Effector memory CD4-positive, alpha-beta T cell (primary cell): ENCODE data around the gene USP50.
"Not testable (repeated sequence)": the region's sequence is repeated elsewhere in the genome, so short reads cannot be mapped to it uniquely, and the experiment has no call there.

ENCODE experiments used
- DNase-seq, 3 donors: peaks; one replicate each; pipeline ENCODE4 v3.0.0-alpha.2; 2020
- H3K27ac ChIP-seq: 2 replicates; pipeline ENCODE4 v1.7.0; 2013; ENCODE audit warnings: mild to moderate bottlenecking, low read length, moderate library complexity; ENCODE audit not compliant: insufficient read depth, poor library complexity, severe bottlenecking
- H3K27me3 ChIP-seq: replicated peaks from 2 replicates; pipeline ENCODE4 v1.7.0; 2013; ENCODE audit warnings: mild to moderate bottlenecking, low read length; ENCODE audit not compliant: insufficient read depth, control insufficient read depth, poor library complexity, severe bottlenecking
- H3K36me3 ChIP-seq: 2 replicates; pipeline ENCODE4 v1.7.0; 2013; ENCODE audit warnings: mild to moderate bottlenecking, low read length, moderate library complexity; ENCODE audit not compliant: control insufficient read depth, insufficient read depth
- H3K4me1 ChIP-seq: 2 replicates; pipeline ENCODE4 v1.7.0; 2013; ENCODE audit warnings: low read length, mild to moderate bottlenecking; ENCODE audit not compliant: control insufficient read depth, insufficient read depth, poor library complexity, severe bottlenecking
- H3K4me3 ChIP-seq: 2 replicates; pipeline ENCODE4 v1.7.0; 2013; ENCODE audit warnings: low read length, low read depth, mild to moderate bottlenecking; ENCODE audit not compliant: insufficient read depth, poor library complexity, severe bottlenecking
- H3K9me3 ChIP-seq: 2 replicates; pipeline ENCODE4 v1.7.0; 2013; ENCODE audit warnings: mild to moderate bottlenecking, low read length, moderate library complexity; ENCODE audit not compliant: control insufficient read depth

The USP50 gene

DNA sequence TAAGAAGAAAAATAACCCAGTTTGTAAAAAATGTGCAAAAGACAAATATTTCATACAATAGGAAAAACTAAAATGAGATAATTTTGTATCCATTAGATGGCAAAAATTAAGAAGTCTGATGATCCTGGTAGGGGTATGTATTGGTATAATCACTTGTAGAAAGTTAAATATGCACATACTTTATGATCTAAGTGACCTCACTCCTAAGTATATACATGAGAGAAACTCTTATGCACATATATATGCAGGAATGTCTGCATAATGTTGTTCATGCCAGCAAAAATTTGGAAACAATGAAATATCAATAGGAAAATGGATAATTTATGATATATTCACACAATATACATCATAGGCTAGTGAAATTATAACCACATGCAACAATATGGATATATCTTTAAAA is 33.5 kb downstream of the USP50 start:
- DNase-seq, result no peak
- no peaks in the 10 kb centered on the region for H3K9me3 ChIP-seq
- H3K4me1 ChIP-seq, result no peaks in the 10 kb centered on the region
- H3K27ac ChIP-seq, result no peak overlapping the region
- H3K36me3 ChIP-seq, result no peaks in the 10 kb centered on the region
- no peaks in the 10 kb centered on the region for H3K27me3 ChIP-seq
- no peak overlapping the region for H3K4me3 ChIP-seq

DNA sequence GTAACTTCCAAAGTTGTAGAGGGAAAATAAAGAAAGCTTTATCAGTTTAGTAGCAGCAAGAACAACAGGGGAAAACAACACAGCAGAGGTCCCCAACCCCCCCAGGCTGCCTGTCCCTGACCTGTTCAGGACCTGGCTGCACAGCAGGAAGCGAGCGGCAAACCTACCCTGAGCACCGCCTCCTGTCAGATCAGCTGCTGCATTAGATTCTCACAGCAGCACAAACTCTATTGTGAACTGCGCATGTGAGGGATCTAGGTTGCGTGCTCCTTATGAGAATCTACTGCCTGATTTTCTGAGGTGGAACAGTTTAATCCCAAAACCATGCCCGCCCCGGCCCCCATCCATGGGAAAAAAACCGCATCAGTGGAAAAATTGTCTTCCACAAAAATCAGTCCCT is 40.3 kb downstream of the USP50 start:
- Histone ChIP-seq H3K4me3 (no peak overlapping the region), H3K36me3 (peaks cover 9% of the 10 kb centered on the region), H3K27me3 (no peaks in the 10 kb centered on the region), H3K27ac (no peak overlapping the region), H3K4me1 (no peaks in the 10 kb centered on the region), H3K9me3 (no peaks in the 10 kb centered on the region)
- no peak for DNase-seq

GRCh38 chr15:50505656-50506055 is 40.8 kb downstream of the USP50 start:
- H3K27ac ChIP-seq, H3K9me3 ChIP-seq, DNase-seq, H3K4me1 ChIP-seq, H3K27me3 ChIP-seq, H3K4me3 ChIP-seq: not testable (repeated sequence)
- H3K36me3 ChIP-seq, result peaks cover 12% of the 10 kb centered on the region

GRCh38 chr15:50503144-50503543 is 43.3 kb downstream of the USP50 start:
- H3K27ac ChIP-seq, result no peak overlapping the region
- H3K9me3 ChIP-seq, result no peaks in the 10 kb centered on the region
- no peak for DNase-seq
- no peaks in the 10 kb centered on the region for H3K27me3 ChIP-seq
- H3K4me3 ChIP-seq, result no peak overlapping the region
- H3K36me3 ChIP-seq, result peaks cover 34% of the 10 kb centered on the region
- H3K4me1 ChIP-seq, result no peaks in the 10 kb centered on the region

DNA sequence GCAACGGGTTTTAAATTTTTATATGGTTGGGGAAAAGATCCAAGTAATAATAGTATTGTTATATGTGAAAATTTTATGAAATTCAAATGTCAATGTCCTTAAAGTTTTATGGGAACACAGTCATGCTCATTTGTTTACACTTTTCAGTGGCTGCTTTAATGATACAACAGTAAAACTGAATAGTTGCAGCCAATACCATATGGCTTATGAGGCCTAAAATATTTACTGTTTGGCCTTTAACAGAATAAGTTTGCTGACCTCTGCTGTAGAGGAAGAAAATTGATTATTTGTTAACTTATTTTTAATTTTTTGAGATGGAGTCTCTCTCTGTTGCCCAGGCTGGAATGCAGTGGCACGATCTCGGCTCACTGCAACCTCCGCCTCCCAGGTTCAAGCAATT is 44.7 kb downstream of the USP50 start:
- no peak for DNase-seq
- Histone ChIP-seq H3K4me3 (no peak overlapping the region), H3K36me3 (peaks cover 38% of the 10 kb centered on the region), H3K4me1 (no peaks in the 10 kb centered on the region), H3K9me3 (no peaks in the 10 kb centered on the region), H3K27ac (no peak overlapping the region), H3K27me3 (no peaks in the 10 kb centered on the region)

- no peak overlapping the region for H3K27ac ChIP-seq
- H3K27me3 ChIP-seq, result no peaks in the 10 kb centered on the region
- H3K4me3 ChIP-seq, result no peak overlapping the region
- H3K36me3 ChIP-seq, result peaks cover 50% of the 10 kb centered on the region
- no peaks in the 10 kb centered on the region for H3K4me1 ChIP-seq
- no peaks in the 10 kb centered on the region for H3K9me3 ChIP-seq
- DNase-seq, result no peak
Observed at GRCh38 chr15:50500352-50500751, 46.1 kb downstream of the USP50 start.

- Histone ChIP-seq H3K36me3 (peaks cover 76% of the 10 kb centered on the region), H3K27me3 (no peaks in the 10 kb centered on the region), H3K4me3 (no peak overlapping the region), H3K4me1 (no peaks in the 10 kb centered on the region), H3K9me3 (no peaks in the 10 kb centered on the region), H3K27ac (no peak overlapping the region)
- DNase-seq, result no peak
Observed at GRCh38 chr15:50496692-50497091, 49.8 kb downstream of the USP50 start.

DNA sequence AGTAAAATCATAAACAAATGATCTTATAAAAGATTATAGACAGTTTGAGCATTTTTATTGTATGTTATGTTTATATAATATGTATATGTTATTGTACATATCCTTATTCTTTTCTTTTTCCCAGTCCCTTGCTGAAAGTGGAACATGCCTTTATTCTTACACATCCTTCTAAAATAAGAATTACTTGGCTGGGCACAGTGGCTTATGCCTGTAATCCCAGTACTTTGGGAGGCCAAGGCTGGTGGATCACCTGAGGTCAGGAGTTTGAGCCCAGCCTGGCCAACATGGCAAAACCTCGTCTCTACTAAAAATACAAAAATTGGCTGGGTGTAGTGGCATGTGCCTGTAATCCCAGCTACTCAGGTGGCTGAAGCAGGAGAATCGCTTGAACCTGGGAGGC is 51.9 kb downstream of the USP50 start:
- not testable (repeated sequence) for H3K27me3 ChIP-seq, H3K9me3 ChIP-seq, H3K4me1 ChIP-seq, H3K4me3 ChIP-seq, H3K27ac ChIP-seq, DNase-seq
- H3K36me3 ChIP-seq, result peaks cover 76% of the 10 kb centered on the region

DNA sequence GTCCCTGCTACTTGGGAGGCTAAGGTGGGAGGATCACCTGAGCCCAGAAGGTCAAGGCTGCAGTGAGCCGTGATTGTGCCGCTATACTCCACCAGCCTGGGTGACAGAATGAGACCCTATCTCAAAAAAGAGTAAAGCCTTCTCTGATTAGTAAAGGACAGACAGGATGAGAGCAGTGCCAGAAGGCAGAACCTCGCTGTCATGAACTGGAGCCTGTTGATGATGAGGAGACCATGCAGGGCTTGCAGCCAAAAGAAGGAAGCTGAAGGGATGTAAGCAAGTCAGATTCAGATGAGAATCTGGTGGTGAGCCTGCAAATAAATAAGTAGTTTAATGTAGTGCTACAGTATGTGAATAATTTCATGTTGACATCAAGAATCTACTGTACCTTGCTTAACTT is 52.8 kb downstream of the USP50 start:
- no peaks in the 10 kb centered on the region for H3K9me3 ChIP-seq
- H3K27ac ChIP-seq, result no peak overlapping the region
- no peak overlapping the region for H3K4me3 ChIP-seq
- no peaks in the 10 kb centered on the region for H3K27me3 ChIP-seq
- H3K4me1 ChIP-seq, result no peaks in the 10 kb centered on the region
- peaks cover 72% of the 10 kb centered on the region for H3K36me3 ChIP-seq
- DNase-seq, result no peak

DNA sequence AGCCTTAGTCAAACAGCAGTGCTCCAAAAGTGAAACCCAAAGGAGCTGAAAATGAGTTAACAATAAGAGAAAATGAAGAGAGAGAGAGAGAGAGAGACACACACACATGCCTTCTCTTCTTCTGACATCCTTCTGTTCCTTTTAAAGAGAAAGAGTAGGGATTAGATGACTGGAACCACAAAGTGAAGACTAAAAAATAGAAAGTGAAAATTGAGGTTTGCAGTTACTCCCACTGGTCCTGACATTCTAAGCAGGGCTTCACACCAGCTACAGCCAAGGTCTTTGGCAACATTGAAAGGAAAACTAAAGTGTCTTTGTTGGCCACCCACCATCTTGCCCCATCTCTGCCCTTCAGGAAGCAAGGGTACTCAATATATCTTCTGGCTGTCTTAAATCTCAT is 59.2 kb downstream of the USP50 start:
- DNase-seq, result no peak
- Histone ChIP-seq H3K27ac (no peak overlapping the region), H3K4me1 (no peaks in the 10 kb centered on the region), H3K36me3 (peaks cover 52% of the 10 kb centered on the region), H3K27me3 (no peaks in the 10 kb centered on the region), H3K9me3 (no peaks in the 10 kb centered on the region), H3K4me3 (no peak overlapping the region)

DNA sequence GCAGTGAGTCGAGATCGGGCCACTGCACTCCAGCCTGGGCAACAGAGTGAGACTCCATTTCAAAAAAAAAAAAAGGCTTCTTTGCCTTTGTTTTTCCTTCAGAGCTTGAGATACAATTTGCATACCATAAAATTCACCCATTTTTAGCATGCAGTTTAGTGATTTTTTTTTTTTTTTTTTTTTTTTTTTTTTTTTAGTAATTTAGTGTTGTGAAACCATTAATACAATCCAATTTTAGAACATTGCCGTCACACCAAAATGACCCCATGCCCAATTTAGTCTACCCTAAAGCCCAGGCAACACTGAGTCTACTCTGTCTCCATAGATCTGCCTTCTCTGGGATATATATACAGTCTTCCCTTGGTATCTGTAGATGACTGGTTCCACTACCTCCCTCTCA is 61.1 kb downstream of the USP50 start:
- Histone ChIP-seq H3K4me1 (no peaks in the 10 kb centered on the region), H3K9me3 (no peaks in the 10 kb centered on the region), H3K4me3 (no peak overlapping the region), H3K27ac (no peak overlapping the region), H3K27me3 (no peaks in the 10 kb centered on the region), H3K36me3 (peaks cover 50% of the 10 kb centered on the region)
- DNase-seq, result no peak
